ENCODE measurements around the gene WDR86.

Gene WDR86

GRCh38 chr7:151408839-151409666 lies 785 bp downstream of the WDR86 start:
- no peak for DNase-seq

DNA sequence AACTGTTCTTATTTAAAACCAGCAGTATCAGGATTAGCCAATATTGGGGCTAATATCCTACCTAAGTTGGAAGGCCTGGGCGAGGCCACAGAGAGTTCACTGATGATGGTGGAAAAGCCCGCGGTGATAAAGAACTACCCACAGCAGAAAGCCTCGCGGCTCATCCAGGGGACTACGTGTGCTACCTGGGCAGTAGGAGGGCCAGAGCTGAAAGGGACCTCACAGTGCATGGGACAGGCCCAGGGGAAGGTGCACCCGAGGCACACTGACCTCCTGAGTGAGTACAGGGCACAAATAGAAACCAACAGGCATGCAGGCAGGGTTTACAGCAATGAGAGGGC lies 1.4 kb downstream of the WDR86 start:
- DNase-seq: no peak

DNA sequence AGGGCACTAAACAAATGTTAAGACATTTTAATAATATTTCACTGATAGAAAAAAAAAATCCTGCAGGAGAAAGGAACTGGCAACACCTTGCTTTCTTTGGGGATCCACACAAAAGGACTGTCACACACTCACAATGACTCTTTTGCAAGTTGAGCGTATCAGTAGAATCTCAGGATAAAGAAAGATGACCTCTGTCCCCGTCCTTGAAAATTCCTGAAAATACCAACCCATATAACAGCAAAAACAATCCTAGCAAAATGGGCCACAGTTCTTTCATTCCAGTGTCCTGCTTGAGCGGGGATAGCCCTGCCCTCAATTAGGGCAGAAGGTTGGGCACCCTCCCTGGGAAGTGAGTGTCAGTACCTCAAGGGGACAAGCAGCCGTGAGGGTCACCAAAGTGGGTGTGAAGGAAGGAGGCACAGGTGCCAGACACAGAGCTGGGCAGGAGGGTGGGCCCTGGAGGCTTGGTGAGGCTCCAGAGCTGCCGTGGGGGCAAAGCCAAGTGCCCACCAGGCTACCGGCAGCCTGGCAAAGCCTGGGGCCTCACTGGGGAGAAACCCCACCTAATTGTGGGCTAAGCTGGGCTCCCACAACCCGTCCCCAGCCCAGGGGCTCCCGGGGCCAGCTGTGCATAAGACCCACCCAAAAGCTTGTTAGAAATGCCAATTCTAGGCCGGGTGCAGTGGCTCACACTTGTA lies 2.8 kb downstream of the WDR86 start:
- DNase-seq: no peak

DNA sequence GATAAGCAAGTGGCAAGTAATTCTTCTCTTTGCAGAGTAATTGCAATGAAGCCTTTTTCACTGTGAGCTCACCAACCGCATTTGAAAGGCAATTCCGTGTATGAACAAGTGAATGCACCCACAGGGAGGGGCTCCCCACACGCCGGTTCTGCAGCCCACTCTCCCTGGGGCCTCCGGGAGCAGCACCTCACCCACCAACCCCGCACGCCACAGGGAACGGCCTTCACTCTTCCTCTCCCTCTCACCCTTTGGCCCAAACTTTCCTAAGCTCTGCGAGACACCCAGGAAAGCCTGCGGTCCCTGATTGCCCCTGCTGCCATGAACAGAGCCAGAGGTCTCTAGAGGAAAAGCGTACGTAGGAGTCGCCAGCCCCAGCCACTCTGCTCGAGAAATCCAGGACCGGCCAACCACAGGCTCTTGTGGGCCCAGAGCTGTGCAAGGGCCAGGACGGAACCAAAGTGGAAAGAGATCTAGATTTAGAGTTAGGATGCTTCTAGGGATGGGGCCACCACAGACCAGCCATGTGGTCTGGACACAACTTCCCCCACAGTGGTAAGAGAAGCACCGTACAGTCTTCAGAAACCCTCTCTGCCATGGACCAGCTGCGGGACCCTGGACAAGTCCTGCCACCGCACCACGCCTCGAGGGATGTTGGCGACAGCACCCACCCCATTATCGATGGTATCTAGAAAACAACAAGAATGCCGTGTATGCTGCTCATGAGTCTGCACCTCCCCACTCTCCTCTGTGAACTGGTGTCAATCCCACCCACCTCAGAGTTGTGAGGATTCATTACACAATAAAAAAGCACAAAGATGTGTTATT lies 3.6 kb downstream of the WDR86 start:
- no peak for DNase-seq

DNA sequence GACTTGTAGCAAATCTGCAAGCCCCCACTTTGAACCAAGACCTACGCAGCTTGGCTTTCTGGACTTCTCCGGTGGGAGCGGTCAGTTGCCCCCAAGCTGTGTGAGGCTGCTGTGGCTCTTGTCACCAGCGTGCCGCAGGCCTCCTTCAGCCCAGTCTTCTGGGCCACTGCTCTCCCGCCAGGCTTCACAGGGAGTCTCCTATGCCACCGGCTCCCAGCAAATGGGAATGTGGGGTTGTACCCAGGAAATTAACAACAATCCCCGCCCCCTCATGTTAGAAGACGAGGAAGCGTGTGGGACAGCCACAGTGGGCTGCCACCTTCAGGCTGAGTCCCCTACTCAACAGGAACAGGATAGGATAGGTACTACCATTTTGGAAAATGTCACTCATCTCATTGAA lies 4.2 kb downstream of the WDR86 start:
- DNase-seq: no peak

- DNase-seq: no peak
These were observed 4.8 kb downstream of the WDR86 start for GRCh38 chr7:151405056-151405455.

GRCh38 chr7:151404216-151405011 lies 5.4 kb downstream of the WDR86 start:
- no peak for DNase-seq

DNA sequence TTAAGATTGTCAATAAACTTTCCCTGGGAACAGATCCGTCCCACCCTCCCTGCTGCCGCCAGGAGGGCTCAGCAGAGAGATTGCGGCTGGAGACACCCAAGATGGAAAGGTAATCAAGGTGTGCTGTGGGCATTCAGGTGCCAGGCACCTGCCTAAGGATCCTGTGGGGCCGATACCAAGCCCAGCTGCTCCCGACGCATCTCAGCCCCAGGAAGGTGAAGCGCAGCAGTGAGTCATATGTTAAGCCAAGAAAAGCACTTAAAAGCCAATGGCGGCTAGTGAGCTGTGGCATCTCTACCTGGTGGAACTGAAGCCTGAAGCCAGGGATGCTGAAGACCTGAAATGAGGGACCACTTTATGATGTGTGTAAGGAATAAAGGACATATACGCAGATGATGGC lies 6.1 kb downstream of the WDR86 start:
- DNase-seq: no peak

GRCh38 chr7:151402029-151402835 lies 7.6 kb downstream of the WDR86 start:
- DNase-seq: no peak

GRCh38 chr7:151400626-151401315 lies 9.1 kb downstream of the WDR86 start:
- no peak for DNase-seq

- no peak for DNase-seq
These were observed 9.9 kb downstream of the WDR86 start for GRCh38 chr7:151399906-151400305.

- DNase-seq: no peak
These were observed 10.6 kb downstream of the WDR86 start for GRCh38 chr7:151399305-151399601.

DNA sequence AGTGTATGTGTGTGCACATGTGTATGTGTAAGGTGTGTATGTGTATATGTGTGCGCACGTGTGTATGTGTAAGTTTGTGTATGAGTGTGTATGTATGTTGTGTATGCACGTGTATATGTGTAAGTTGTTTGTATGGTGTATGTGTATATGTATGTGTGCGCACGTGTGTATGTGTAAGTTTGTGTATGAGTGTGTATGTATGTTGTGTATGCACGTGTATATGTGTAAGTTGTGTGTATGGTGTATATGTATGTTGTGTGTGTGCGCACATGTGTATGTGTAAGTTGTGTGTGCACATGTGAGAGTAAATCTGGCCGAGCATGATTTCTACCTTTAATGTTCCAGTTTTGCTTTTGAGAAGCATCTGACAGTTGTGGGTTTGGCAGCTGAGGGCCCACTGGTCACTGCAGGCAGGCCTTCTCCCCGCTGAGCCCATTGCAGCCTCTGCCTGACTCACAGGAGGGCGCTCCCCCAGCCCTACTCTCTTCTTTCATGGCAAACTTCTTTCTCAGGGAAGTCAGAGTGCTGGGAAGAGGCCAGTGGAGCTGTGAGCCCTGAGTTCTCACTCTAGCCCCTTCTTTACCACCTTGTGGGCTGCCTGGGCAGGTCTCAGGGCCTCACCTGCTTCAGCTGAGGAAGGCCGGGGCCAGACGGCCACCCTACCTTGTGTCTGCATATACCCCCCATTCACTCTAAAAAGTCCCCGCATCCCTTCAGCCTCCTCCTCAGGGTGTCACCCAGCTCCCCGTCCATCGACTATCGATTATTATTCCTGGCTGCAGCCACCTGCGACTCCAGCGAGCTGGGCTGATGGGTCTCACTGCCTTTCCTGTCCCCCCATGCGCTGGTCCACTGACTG lies 11.2 kb downstream of the WDR86 start:
- DNase-seq: no peak

GRCh38 chr7:151397026-151397425 lies 12.8 kb downstream of the WDR86 start:
- no peak for DNase-seq

GRCh38 chr7:151396328-151396970 lies 13.4 kb downstream of the WDR86 start:
- no peak for DNase-seq

DNA sequence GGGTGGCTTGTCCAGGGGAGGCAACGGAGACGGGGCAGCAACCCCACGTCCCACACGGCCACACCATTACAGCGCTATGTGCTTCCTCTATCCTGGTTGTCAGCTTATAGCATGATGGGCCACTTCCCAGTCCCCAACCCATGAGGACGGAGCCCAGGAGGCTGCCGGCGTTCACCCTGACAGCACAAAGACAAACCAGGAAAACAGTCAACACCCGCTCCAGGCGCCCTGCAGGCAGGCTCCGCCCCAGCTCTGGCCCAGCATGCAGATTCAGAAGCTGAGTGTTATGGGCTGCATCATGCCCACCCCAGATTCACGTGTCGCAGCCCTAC lies 14.8 kb downstream of the WDR86 start:
- DNase-seq: no peak

GRCh38 chr7:151394076-151395035 lies 15.5 kb downstream of the WDR86 start:
- DNase-seq: no peak
